Measurements from ENCODE around the gene MOSPD3. TPM values are rescaled to one million over a fixed set of nuclear protein-coding genes. Genes with fewer than 3 reads are reported as not detected.

Gene MOSPD3
- total RNA-seq, 2 donors from 2014 or later = 11.0 to 13.3 TPM

GRCh38 chr7:100585511-100586265 lies 26.7 kb upstream of the MOSPD3 start, which contains the start of gene LRCH4:
TSS of gene LRCH4 (minus strand) at chr7:100586129. CDS start at chr7:100586100, 29 bp downstream.
- intact Hi-C loops (cut with DNase I) = no loop called here
- DNase-seq (no peak), ATAC-seq (peak; percentile 18 to 48)

DNA sequence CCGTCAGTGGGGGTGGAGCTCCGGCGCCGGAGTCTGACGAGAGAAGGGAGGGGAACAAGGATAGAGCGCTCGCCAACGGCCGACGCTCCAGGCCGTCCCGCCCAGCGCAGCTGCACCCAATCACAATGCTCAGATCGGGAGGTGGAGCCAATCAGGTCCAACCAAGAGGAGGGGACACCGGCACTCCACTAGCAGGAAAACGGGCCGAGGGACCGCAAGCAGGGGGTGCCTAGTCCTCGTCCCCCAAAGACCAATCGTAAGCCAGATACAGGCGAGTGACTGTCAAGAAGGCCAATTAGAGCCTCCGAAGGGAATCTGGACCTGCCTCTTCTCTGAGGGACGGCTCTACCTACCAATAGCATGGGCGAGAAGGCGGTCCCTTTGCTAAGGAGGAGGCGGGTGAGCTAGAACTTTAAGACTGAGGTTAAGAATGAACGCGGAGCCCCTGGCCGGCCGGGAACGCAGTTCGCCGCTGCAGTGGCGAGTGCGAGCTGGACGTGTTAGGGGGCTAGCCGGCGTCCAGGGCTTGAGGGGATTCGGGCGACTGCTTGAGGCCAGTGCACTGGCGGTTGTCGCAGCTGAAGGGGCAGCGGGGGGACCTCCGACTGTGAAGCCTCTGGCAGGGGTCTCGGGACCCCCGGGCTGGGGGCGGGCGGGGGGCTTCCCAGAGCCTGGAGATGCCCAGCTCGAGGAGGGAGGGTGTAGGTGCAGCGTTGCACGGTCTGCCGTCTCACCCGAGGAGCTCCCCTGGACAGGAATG lies 25.9 kb upstream of the MOSPD3 start, which contains the start of gene FBXO24:
Gene FBXO24 (plus strand): TSS at position 63 of the 760 bp plus-strand sequence. CDS start 298 bp downstream, at position 361.
- DNase-seq (peak; percentile 100), ATAC-seq (peak; percentile 93)
- intact Hi-C loops (cut with DNase I) = no loop called here

GRCh38 chr7:100588438-100588837 lies 23.9 kb upstream of the MOSPD3 start:
- no peak for DNase-seq

GRCh38 chr7:100589341-100589947 lies 22.9 kb upstream of the MOSPD3 start:
- ATAC-seq (no peak), DNase-seq (no peak)
- intact Hi-C loops (cut with DNase I) = no loop called here

More at GRCh38 chr7:100588438-100588837, 23.9 kb upstream of the MOSPD3 start:
- intact Hi-C loops (cut with DNase I) = no loop called here
- no peak for ATAC-seq

GRCh38 chr7:100590077-100590737 lies 22.1 kb upstream of the MOSPD3 start:
- DNase-seq (no peak), ATAC-seq (no peak)
- intact Hi-C loops (cut with DNase I) = no loop called here

DNA sequence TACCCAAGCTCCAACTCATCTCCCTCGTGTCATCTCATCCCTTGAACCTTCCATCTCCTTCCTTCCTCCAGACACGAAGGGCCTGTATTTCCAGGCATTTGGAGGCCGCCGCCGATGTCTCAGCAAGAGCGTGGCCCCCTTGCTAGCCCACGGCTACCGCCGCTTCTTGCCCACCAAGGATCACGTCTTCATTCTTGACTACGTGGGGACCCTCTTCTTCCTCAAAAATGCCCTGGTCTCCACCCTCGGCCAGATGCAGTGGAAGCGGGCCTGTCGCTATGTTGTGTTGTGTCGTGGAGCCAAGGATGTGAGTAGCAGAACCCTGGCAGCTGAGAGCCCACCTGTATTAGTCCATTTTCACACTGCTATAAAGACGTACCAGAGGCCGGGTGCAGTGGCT lies 20.7 kb upstream of the MOSPD3 start:
- intact Hi-C loops (cut with DNase I) = no loop called here
- no peak for ATAC-seq
- no peak for DNase-seq

DNA sequence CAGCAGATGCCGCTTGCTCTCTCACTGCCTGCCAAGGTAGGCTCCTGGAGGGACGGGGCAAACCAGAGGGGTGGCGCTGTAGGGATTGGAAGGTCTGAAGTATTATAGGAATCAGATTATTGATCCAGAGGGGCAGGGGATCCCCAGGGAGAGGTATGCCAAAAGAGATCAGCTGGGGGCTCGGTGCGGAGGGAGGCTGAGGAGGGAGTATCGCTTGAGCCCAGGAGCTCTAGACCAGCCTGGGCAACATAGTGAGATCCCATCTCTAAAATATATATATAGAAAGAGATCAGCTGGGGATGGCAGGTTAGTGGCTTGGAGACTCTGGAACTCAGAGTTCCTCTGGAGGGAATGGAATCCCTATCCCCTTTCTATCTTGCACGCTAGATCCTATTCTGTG lies 17.2 kb upstream of the MOSPD3 start:
- DNase-seq = no peak
- ATAC-seq = no peak
- intact Hi-C loops (cut with DNase I) = no loop called here

DNA sequence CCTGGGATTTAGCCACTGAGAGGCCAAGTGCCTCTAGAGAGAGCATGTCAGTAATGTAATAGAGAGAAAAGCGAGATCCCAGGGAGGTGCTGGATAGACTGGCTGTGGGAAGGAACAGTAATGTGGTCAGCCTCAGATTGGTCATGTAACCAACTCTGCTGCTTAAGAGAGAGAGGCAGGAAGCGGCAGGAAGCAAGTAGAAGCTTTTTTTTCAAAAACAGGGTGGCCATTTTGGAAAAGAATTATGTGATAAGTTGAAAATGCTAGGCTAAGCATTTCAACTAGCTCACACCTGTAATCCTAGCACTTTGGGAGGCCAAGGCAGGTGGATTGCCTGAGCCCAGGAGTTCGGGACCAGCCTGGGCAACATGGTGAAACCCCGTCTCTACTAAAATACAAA lies 13.9 kb upstream of the MOSPD3 start:
- no peak for ATAC-seq
- intact Hi-C loops (cut with DNase I) = no loop called here
- no peak for DNase-seq

DNA sequence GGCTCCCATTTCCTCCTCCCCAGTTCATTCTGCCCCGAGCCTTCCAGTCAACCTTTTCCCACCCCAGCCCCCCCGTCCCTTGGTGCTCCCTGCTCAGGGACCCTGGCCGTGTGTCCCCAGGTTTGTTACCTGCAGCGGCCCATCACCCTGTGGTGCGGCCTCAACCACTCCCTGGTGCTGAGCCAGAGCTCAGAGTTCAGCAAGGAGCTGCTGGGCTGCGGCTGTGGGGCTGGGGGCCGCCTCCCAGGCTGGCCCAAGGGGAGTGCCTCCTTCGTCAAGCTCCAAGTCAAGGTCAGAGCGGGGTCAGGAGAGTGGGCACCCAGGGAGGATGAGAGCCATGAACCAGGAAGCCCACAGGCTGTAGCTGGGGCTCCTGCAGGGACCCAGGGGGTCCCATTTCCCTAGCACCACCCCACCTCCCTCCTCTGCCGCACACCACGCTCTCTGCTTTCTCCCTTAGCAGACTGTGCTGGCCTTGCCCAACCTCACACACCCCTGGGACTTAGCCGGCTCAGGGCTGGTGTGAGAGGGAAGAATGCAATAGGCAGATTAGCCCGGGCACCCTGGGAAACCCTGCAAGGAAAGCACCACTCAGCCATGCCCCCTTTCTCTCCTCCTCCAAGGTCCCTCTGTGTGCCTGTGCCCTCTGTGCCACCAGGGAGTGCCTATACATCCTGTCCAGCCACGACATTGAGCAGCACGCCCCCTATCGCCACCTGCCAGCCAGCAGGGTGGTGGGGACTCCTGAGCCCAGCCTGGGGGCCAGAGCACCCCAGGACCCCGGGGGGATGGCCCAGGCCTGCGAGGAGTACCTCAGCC lies 12.2 kb upstream of the MOSPD3 start:
- intact Hi-C loops (cut with DNase I) = loop anchor here in 1 of 2 donors (10.0 kb wide), 1 partner anchor 85 kb away; no protein-coding TSS in a partner anchor
- ATAC-seq (no peak), DNase-seq (no peak)

GRCh38 chr7:100600730-100601038 lies 11.7 kb upstream of the MOSPD3 start:
- DNase-seq = no peak
- intact Hi-C loops (cut with DNase I) = loop anchor here in 1 of 2 donors (10.0 kb wide), 1 partner anchor 84 kb away; no protein-coding TSS in a partner anchor
- no peak for ATAC-seq

- intact Hi-C loops (cut with DNase I) = loop anchor here in 1 of 2 donors (10.0 kb wide), 1 partner anchor 82 kb away; no protein-coding TSS in a partner anchor
- peak; percentile 73 for DNase-seq
- peak; percentile 36 to 55 for ATAC-seq
These were observed 9.2 kb upstream of the MOSPD3 start for GRCh38 chr7:100602889-100603725.

GRCh38 chr7:100603726-100604027 lies 8.7 kb upstream of the MOSPD3 start:
- DNase-seq = no peak
- intact Hi-C loops (cut with DNase I) = loop anchor here in 1 of 2 donors (10.0 kb wide), 1 partner anchor 81 kb away; no protein-coding TSS in a partner anchor
- ATAC-seq = peak in 1 of 2 donors; percentile 0

DNA sequence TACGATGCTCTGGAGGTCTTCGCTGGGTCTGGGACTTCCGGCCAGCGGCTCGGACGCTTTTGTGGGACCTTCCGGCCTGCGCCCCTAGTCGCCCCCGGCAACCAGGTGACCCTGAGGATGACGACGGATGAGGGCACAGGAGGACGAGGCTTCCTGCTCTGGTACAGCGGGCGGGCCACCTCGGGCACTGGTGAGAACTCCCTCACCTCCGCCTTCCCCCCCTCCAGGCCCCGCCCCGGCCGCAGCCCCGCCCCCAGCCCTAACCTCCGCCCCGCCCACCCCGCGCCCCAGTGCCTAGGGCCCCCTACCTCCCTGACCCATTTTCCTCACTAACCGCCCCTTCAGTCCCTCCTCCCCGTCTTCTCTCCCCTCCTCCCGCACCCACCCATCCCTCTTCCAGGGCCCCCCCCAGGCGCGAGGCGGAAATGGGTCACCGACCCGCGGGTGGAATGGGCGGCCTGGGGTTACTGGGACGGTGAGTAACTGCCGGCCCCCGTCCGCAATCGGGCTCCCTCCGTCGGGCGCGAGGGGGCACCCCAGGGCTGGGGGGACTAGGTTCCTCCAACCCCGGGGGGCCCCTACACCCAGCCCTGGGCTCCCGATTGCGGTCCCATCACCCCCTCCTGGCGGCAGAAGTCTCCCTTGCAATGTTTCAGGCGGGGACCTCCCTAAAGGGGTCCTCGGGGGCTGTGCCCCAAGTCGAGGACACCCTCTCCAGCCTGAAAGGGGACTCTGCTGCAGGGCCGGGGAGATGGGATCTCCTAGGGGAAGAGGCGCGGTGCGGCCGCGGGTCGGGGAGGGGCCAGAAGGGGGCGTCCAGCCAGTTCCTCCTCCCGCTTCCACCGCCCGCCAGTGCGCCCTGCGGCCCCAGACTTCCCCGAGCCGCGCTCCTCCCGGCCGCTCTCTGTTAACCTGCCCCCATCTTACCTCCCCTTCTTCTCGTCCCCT lies 8.0 kb upstream of the MOSPD3 start:
- intact Hi-C loops (cut with DNase I) = loop anchor here in 1 of 2 donors (10.0 kb wide), 1 partner anchor 80 kb away; no protein-coding TSS in a partner anchor

DNA sequence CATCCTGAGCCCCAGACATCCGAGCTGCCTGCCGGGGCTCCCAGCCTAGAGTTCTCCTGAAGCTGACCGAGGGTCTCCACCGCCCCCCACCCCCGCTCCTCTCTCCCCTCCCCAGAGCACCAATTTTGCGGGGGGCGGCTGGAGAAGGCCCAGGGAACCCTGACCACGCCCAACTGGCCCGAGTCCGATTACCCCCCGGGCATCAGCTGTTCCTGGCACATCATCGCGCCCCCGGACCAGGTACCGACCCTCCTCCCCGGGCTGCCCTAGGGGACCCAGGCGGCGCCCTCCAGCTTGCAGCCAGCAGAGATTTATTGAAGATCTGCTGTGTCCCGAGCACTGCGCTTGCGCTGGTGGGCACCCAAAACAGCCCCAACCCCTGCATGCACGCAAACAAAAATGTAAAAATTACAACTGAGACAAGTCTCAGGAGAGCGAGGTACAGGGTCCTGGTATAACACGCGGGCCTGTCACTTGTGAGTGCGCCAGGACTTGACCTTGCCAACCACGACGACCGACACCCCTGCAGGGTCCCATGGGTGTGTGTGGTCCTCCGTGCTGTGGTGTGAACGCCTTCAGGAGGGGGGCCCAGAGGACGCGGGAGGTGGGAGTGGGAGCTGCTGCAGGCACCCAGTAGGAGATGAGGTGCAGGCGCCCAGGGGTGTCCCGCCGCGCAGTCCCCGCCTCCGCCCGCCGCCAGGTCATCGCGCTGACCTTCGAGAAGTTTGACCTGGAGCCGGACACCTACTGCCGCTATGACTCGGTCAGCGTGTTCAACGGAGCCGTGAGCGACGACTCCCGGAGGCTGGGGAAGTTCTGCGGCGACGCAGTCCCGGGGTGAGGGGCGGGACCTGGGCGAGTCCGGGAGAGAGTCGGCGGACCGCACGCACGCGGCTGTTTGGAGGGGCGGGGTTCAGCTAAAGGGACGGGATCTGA lies 7.1 kb upstream of the MOSPD3 start:
- peak; percentile 7 to 20 for ATAC-seq
- intact Hi-C loops (cut with DNase I) = loop anchor here in 1 of 2 donors (10.0 kb wide), 1 partner anchor 80 kb away; no protein-coding TSS in a partner anchor

More for the DNA sequence above, 8.0 kb upstream of the MOSPD3 start:
- peak; percentile 79 for DNase-seq
- peak; percentile 79 to 85 for ATAC-seq

DNA sequence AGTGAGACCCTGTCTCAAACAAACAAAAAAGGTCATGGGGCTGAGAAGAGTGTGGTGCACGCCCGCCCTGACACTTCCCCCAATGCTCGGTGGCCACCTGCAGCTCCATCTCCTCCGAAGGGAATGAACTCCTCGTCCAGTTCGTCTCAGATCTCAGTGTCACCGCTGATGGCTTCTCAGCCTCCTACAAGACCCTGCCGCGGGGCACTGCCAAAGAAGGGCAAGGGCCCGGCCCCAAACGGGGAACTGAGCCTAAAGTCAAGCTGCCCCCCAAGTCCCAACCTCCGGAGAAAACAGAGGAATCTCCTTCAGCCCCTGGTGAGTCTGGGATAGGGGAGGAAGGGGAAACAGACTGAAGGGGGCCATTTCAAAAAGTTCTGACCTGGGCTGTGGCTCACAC lies 6.0 kb upstream of the MOSPD3 start:
- no peak for ATAC-seq
- intact Hi-C loops (cut with DNase I) = loop anchor here in 1 of 2 donors (10.0 kb wide), 1 partner anchor 78 kb away; no protein-coding TSS in a partner anchor
- DNase-seq = no peak

More for the DNA sequence above, 7.1 kb upstream of the MOSPD3 start:
- DNase-seq = peak; percentile 63

Data from left cardiac atrium (tissue), 4 donors.